Endothelial cell of umbilical vein (primary cell): ENCODE results near the gene OR6X1. TPM values are rescaled to one million over a fixed set of nuclear protein-coding genes. Genes with fewer than 3 reads are reported as not detected.

Experiments
- BruUV-seq: library from RNA; stranded (reverse); fragments of 400-500 nt; replicated peaks from 2 replicates; lab custom pipeline; 2021; lab: Mats Ljungman, UMichigan
- CTCF ChIA-PET: fragments of 300-600, 350-600 bp; sonication (Branson Sonifier 250); formaldehyde crosslinking; loops from one replicate; lab custom pipeline; 2021; ENCODE audit warnings: antibody characterized with exemption, inconsistent platforms; lab: Charles Lee
- POLR2A ChIA-PET: fragments of 300-600, 350-600 bp; sonication (Branson Sonifier 250); formaldehyde crosslinking; loops from one replicate; lab custom pipeline; 2021; ENCODE audit warnings: antibody characterized with exemption, inconsistent platforms; lab: Charles Lee
- DNase-seq: peaks from one replicate; pipeline ENCODE4 v3.0.0-alpha.2; 2011; ENCODE audit warnings: low read depth, low spot score
- FAIRE-seq: peaks from 2 replicates; lab custom pipeline; 2011; peaks lifted over from hg19 to GRCh38; lab: Jason Lieb, UNC
- H2AFZ ChIP-seq: 2 replicates; pipeline ENCODE4 v1.6.0; 2012; ENCODE audit warnings: low read depth, low read length, control low read depth, inconsistent platforms
- H3K27ac ChIP-seq: 2 replicates; pipeline ENCODE4 v1.5.1; 2011; ENCODE audit warnings: low read depth, mild to moderate bottlenecking, control low read depth, low read length, moderate library complexity; ENCODE audit not compliant: insufficient read depth
- H3K27me3 ChIP-seq, 2 experiments: 2 replicates each; pipeline versions ENCODE4 v1.6.0 to v1.6.1; 2011; ENCODE audit warnings: low read length in 2 of 2, mixed read lengths in 1 of 2; ENCODE audit not compliant: control insufficient read depth in 2 of 2, insufficient read depth in 2 of 2
- H3K36me3 ChIP-seq, 2 experiments: 2 replicates in 1 of 2; 3 replicates in 1 of 2; pipeline ENCODE4 v1.5.1; 2011; ENCODE audit warnings: low read length in 2 of 2, mild to moderate bottlenecking in 1 of 2, moderate library complexity in 1 of 2; ENCODE audit not compliant: control insufficient read depth in 2 of 2, insufficient read depth in 2 of 2; ENCODE audit errors: extremely low read depth in 1 of 2
- H3K4me1 ChIP-seq: 3 replicates; pipeline ENCODE4 v1.5.1; 2011; ENCODE audit warnings: mild to moderate bottlenecking, low read length; ENCODE audit not compliant: control insufficient read depth, insufficient read depth; ENCODE audit errors: extremely low read depth
- H3K4me2 ChIP-seq: 2 replicates; pipeline ENCODE4 v1.6.1; 2011; ENCODE audit warnings: low read length, control low read depth, mixed read lengths; ENCODE audit not compliant: insufficient read depth
- H3K4me3 ChIP-seq, 3 experiments: fragments of 200-600 bp in 1 of 3; sonication (generic), shearing (Covaris generic) in 1 of 3; replicated peaks in 1 of 3; 2 replicates each; pipeline ENCODE4 v1.5.1; 2011 to 2016; ENCODE audit warnings: control low read depth in 3 of 3, low read length in 3 of 3, mild to moderate bottlenecking in 2 of 3, inconsistent platforms in 1 of 3, low read depth in 1 of 3, moderate library complexity in 1 of 3; ENCODE audit not compliant: insufficient read depth in 1 of 3
- H3K79me2 ChIP-seq: 2 replicates; pipeline ENCODE4 v1.6.0; 2012; ENCODE audit warnings: low read length, inconsistent platforms; ENCODE audit not compliant: control insufficient read depth, insufficient read depth
- H3K9ac ChIP-seq: replicated peaks from 2 replicates; pipeline ENCODE3; 2011; ENCODE audit warnings: low read length, control low read depth; ENCODE audit not compliant: insufficient read depth; ENCODE audit errors: extremely low read depth
- H3K9me1 ChIP-seq: replicated peaks from 3 replicates; pipeline ENCODE4 v1.6.0; 2011; ENCODE audit warnings: mild to moderate bottlenecking, low read length; ENCODE audit not compliant: control insufficient read depth, insufficient read depth; ENCODE audit errors: extremely low read depth
- H3K9me3 ChIP-seq: replicated peaks from 2 replicates; pipeline ENCODE4 v1.5.1; 2012; ENCODE audit warnings: low read length, inconsistent platforms; ENCODE audit not compliant: control insufficient read depth, insufficient read depth
- H4K20me1 ChIP-seq: replicated peaks from 2 replicates; pipeline ENCODE3; 2011; ENCODE audit warnings: mild to moderate bottlenecking, low read length; ENCODE audit not compliant: control insufficient read depth, insufficient read depth; ENCODE audit errors: extremely low read depth
- CTCF ChIP-seq, 2 donors: IDR thresholded peaks; 1 replicate in 1 of 2; 2 replicates in 1 of 2; pipeline ENCODE4 v1.5.1; 2011; ENCODE audit warnings: low read length in 2 of 2, mild to moderate bottlenecking in 2 of 2, moderate library complexity in 2 of 2, control low read depth in 1 of 2, inconsistent platforms in 1 of 2, low read depth in 1 of 2; ENCODE audit not compliant: insufficient read depth in 1 of 2; ENCODE audit errors: extremely low read depth in 1 of 2
- EZH2 ChIP-seq: IDR thresholded peaks from 2 replicates; pipeline ENCODE4 v1.6.1; 2012; ENCODE audit warnings: borderline replicate concordance, low read depth, mild to moderate bottlenecking, moderate library complexity, low read length, inconsistent platforms; ENCODE audit not compliant: severe bottlenecking
- FOS ChIP-seq: IDR thresholded peaks from 2 replicates; pipeline ENCODE4 v1.6.1; 2011; ENCODE audit warnings: mild to moderate bottlenecking, low read length, moderate library complexity, borderline replicate concordance; ENCODE audit not compliant: insufficient read depth
- GATA2 ChIP-seq: IDR thresholded peaks from 2 replicates; pipeline ENCODE4 v1.7.0; 2011; ENCODE audit warnings: low read depth, mild to moderate bottlenecking, moderate library complexity, mixed read lengths, low read length; ENCODE audit not compliant: insufficient read length, insufficient read depth
- JUN ChIP-seq: IDR thresholded peaks from 2 replicates; pipeline ENCODE4 v1.6.1; 2011; ENCODE audit warnings: borderline replicate concordance, low read depth; ENCODE audit not compliant: insufficient read length, insufficient read depth
- MAX ChIP-seq: IDR thresholded peaks from 2 replicates; pipeline ENCODE4 v1.6.1; 2011; ENCODE audit not compliant: insufficient read depth, insufficient read length
- MYC ChIP-seq: IDR thresholded peaks from one replicate; pipeline ENCODE4 v1.6.1; 2011; ENCODE audit warnings: mild to moderate bottlenecking, low read depth, low read length
- POLR2A ChIP-seq: IDR thresholded peaks from 2 replicates; pipeline ENCODE4 v1.6.1; 2012; ENCODE audit warnings: low read depth, mild to moderate bottlenecking, control low read depth, low read length
- POLR2AphosphoS5 ChIP-seq: IDR thresholded peaks from 2 replicates; pipeline ENCODE4 v1.6.1; 2012; ENCODE audit warnings: low read depth, mild to moderate bottlenecking, control low read depth, low read length, moderate library complexity; ENCODE audit not compliant: insufficient read depth
- dilution Hi-C: fragments of 300-500 bp; cut with MboI; formaldehyde crosslinking; loops from one replicate; pipeline ENCODE4 v1.15.0; 2019; ENCODE audit warnings: low sequenced_read_pairs; ENCODE audit not compliant: extremely low pct_ligation_motif_present
- intact Hi-C: fragments of 100-400 bp; cut with micrococcal nuclease; formaldehyde crosslinking; loops from one replicate; pipeline ENCODE4 v1.10.0; 2022
- polyA plus RNA-seq, 4 experiments: library from polyadenylated mRNA; depleted of rRNA in 3 of 4; stranded (reverse) in 3 of 4; unstranded in 1 of 4; fragments of >200 nt; gene quantifications; 2 replicates each; pipeline versions ENCODE4 v1.2.1 to v1.2.3, GENCODE V29; 2011 to 2012; ENCODE audit warnings: missing spikeins in 1 of 4
- total RNA-seq: library from RNA; stranded (reverse); gene quantifications from 2 replicates; pipeline ENCODE4 v1.2.3, GENCODE V29; 2021

The OR6X1 gene
- total and polyA plus RNA-seq, 2 donors (not counting 3 experiments of a cell fraction or from before 2014, with no cell fraction given) = not detected

- no peaks in the 10 kb centered on the region for H3K9me3 ChIP-seq
- H3K9me1 ChIP-seq = no peaks in the 10 kb centered on the region
- H2AFZ ChIP-seq = no peak overlapping the region
- no TSS peak for BruUV-seq
- no peak for DNase-seq
- H4K20me1 ChIP-seq = no peaks in the 10 kb centered on the region
- no peaks in the 10 kb centered on the region for H3K27me3 ChIP-seq
- intact Hi-C loops (no loop called here), dilution Hi-C loops (no loop called here)
- H3K4me2 ChIP-seq = no peak overlapping the region
- CTCF ChIA-PET = no interaction called here
- no peaks in the 10 kb centered on the region for H3K36me3 ChIP-seq
- no peak overlapping the region for H3K4me3 ChIP-seq
- no peaks in the 10 kb centered on the region for H3K4me1 ChIP-seq
- H3K27ac ChIP-seq = no peak overlapping the region
- H3K9ac ChIP-seq = no peak overlapping the region
- no peaks in the 10 kb centered on the region for H3K79me2 ChIP-seq
- TF ChIP-seq POLR2A = no peak
- TF ChIP-seq POLR2AphosphoS5 = no peak
- TF ChIP-seq MYC = no peak
- TF ChIP-seq JUN = no peak
- TF ChIP-seq FOS = no peak
- no peak for TF ChIP-seq MAX
- TF ChIP-seq GATA2 = no peak
- TF ChIP-seq EZH2 = no peak
- no peak for TF ChIP-seq CTCF (IDR thresholded peaks at IDR 0.05; ENCODE audit: extremely low read depth in 1 of 2, insufficient read depth in 1 of 2, low read depth in 1 of 2, low read length in 2 of 2)
- FAIRE-seq = no peak
- POLR2A ChIA-PET = no interaction called here
Observed at GRCh38 chr11:123797541-123797940, 43.2 kb upstream of the OR6X1 start.
